Testis (tissue), 3 donors: ENCODE data around the gene COG1. TPM values are rescaled to one million over a fixed set of nuclear protein-coding genes. Genes with fewer than 3 reads are reported as not detected.

Experiments
- DNase-seq: peaks from one replicate; pipeline ENCODE4 v3.0.0-alpha.2; 2019
- H3K27ac ChIP-seq, 2 donors: fragments of 200-600 bp; sonication (generic); one replicate each; pipeline ENCODE4 v1.5.1; 2019
- H3K27me3 ChIP-seq: fragments of 200-600 bp; sonication (generic); one replicate; pipeline ENCODE4 v1.5.1; 2019
- H3K36me3 ChIP-seq: fragments of 200-600 bp; sonication (generic); one replicate; pipeline ENCODE4 v1.5.1; 2017; ENCODE audit warnings: low read depth; ENCODE audit errors: missing control alignments
- H3K4me1 ChIP-seq: fragments of 200-600 bp; sonication (generic); one replicate; pipeline ENCODE4 v1.5.1; 2019
- H3K4me3 ChIP-seq, 2 donors: fragments of 200-600 bp; sonication (generic); one replicate each; pipeline ENCODE4 v1.5.1; 2017 to 2019
- H3K9me3 ChIP-seq: fragments of 200-600 bp; sonication (generic); one replicate; pipeline ENCODE4 v1.5.1; 2017
- POLR2A ChIP-seq: fragments of 450-650 bp; IDR thresholded peaks from one replicate; pipeline ENCODE4 v1.6.1; 2017; ENCODE audit warnings: antibody characterized with exemption, mild to moderate bottlenecking, moderate library complexity
- WGBS, 2 donors: methylation state at CpG; one replicate each; pipeline ENCODE4 v1.1.5; 2018; 5-methylcytosine and 5-hydroxymethylcytosine counted together
- intact Hi-C: fragments of 100-400 bp; cut with DNase I; formaldehyde crosslinking; loops from one replicate; pipeline ENCODE4 v1.15.1; 2023; ENCODE audit warnings: low total_unique reads
- polyA plus RNA-seq: library from polyadenylated mRNA; stranded (reverse); fragments of 350-450 nt; fragmentation: Illumina TruSeq; extraction: RNeasy Lipid Tissue Mini Kit (QIAGEN cat#74804); gene quantifications from one replicate; pipeline ENCODE4 v1.2.3, GENCODE V29; 2014; ENCODE audit warnings: low read depth, low replicate concordance; ENCODE audit not compliant: insufficient read depth
- total RNA-seq, 2 donors: library from RNA; depleted of rRNA; stranded (reverse); fragments of >200 nt; gene quantifications; one replicate each; pipeline ENCODE4 v1.2.3, GENCODE V29; 2016
- TF ChIP-seq, protein P1 (sequence below), 3 experiments: fragments of 450-650 bp in 2 of 3; fragments of 200-600 bp in 1 of 3; sonication (generic) in 1 of 3; IDR thresholded peaks; one replicate each; pipeline ENCODE4 v1.5.1; 2016 to 2019; ENCODE audit warnings: antibody characterized with exemption in 3 of 3, mild to moderate bottlenecking in 2 of 3, moderate library complexity in 1 of 3

COG1 gene
- total and polyA plus RNA-seq, 3 donors from 2014 or later, result 56.3 to 61.8 (median 58.3) TPM

DNA sequence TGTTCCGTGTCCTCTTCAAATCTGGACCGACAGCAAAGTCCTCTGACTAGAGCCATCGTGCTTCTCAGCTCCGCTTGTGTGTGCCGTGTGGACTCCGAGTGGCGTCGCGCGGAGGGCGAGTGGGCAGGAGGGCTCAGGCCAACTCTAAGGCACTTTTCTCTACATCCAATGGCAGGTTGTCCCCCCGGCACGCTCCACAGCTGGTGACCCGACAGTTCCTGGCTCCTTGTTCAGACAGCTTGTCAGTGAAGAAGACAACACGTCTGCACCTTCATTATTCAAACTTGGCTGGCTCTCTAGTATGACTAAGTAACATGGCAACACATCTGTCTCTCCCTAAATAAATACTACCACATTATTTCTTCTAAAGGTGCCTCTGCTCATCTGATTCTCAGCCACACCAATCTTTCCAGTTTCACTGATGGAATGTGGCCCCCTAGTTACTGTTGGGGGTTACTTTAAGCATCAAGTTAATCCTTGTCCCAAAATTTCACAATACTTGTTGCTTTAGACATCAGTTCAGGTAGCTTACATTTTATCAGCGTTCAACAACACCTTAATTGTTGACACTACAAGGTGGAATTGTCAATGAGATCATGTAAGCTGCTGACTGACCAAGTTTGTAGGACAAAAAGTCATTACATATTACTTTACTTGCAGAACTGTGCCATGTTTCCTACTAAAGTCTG, 15.4 kb downstream of the COG1 start:
- intact Hi-C loops, result no loop called here
- H3K4me1 ChIP-seq, result no peaks in the 10 kb centered on the region
- H3K36me3 ChIP-seq, result no peaks in the 10 kb centered on the region
- no peaks in the 10 kb centered on the region for H3K27me3 ChIP-seq
- 90 to 95% methylated on average over 15 to 16 of the region's 16 CpGs for WGBS, 2 donors
- no peak for DNase-seq
- no peak for TF ChIP-seq POLR2A
- TF ChIP-seq, protein P1, sequence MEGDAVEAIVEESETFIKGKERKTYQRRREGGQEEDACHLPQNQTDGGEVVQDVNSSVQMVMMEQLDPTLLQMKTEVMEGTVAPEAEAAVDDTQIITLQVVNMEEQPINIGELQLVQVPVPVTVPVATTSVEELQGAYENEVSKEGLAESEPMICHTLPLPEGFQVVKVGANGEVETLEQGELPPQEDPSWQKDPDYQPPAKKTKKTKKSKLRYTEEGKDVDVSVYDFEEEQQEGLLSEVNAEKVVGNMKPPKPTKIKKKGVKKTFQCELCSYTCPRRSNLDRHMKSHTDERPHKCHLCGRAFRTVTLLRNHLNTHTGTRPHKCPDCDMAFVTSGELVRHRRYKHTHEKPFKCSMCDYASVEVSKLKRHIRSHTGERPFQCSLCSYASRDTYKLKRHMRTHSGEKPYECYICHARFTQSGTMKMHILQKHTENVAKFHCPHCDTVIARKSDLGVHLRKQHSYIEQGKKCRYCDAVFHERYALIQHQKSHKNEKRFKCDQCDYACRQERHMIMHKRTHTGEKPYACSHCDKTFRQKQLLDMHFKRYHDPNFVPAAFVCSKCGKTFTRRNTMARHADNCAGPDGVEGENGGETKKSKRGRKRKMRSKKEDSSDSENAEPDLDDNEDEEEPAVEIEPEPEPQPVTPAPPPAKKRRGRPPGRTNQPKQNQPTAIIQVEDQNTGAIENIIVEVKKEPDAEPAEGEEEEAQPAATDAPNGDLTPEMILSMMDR (IDR thresholded peaks at IDR 0.05), result no peak
- no peak overlapping the region for H3K27ac ChIP-seq
- H3K4me3 ChIP-seq, result no peak overlapping the region
- no peaks in the 10 kb centered on the region for H3K9me3 ChIP-seq

DNA sequence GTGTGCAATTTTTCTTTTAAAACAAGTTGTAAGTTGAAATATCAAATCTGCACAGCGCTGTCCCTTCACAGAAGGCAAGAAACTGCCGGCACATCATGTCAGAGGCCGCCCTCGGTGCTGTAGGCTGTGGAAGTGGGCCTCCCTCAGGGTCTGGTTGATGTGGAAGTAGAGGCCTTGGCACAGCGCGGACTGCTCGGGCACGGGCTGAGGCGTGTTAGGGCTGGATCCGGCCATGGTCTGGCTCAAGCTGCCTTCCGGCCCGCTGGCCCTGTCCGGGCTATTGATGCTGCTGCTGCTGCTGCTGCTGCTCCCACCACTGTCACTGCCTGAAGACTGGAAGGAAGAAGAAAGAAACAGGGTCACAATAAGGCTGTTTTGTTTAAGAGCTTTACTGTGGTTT, 16.6 kb downstream of the COG1 start:
- WGBS, 2 donors, result 92 to 94% methylated on average over 13 of the region's 13 CpGs
- DNase-seq, result no peak
- intact Hi-C loops, result no loop called here
- no peak overlapping the region for H3K27ac ChIP-seq
- TF ChIP-seq, protein P1 (IDR thresholded peaks at IDR 0.05), result no peak
- TF ChIP-seq POLR2A, result no peak
- no peaks in the 10 kb centered on the region for H3K36me3 ChIP-seq
- H3K4me1 ChIP-seq, result no peaks in the 10 kb centered on the region
- no peaks in the 10 kb centered on the region for H3K27me3 ChIP-seq
- no peak overlapping the region for H3K4me3 ChIP-seq
- H3K9me3 ChIP-seq, result no peaks in the 10 kb centered on the region

GRCh38 chr17:73210002-73210678, 17.3 kb downstream of the COG1 start:
- Histone ChIP-seq H3K36me3 (no peaks in the 10 kb centered on the region), H3K4me1 (no peaks in the 10 kb centered on the region), H3K4me3 (no peak overlapping the region), H3K27me3 (no peaks in the 10 kb centered on the region), H3K9me3 (no peaks in the 10 kb centered on the region), H3K27ac (no peak overlapping the region)
- intact Hi-C loops, result no loop called here
- DNase-seq, result no peak
- TF ChIP-seq, protein P1 (IDR thresholded peaks at IDR 0.05), result peak in 1 of 3 experiments; percentile 34
- no peak for TF ChIP-seq POLR2A
- 79 to 84% methylated on average over 8 of the region's 8 CpGs for WGBS, 2 donors

- no peaks in the 10 kb centered on the region for H3K36me3 ChIP-seq
- H3K4me3 ChIP-seq, result no peak overlapping the region
- H3K4me1 ChIP-seq, result no peaks in the 10 kb centered on the region
- no peak for TF ChIP-seq POLR2A
- TF ChIP-seq, protein P1 (IDR thresholded peaks at IDR 0.05), result no peak
- H3K27ac ChIP-seq, result no peak overlapping the region
- DNase-seq, result no peak
- intact Hi-C loops, result no loop called here
- WGBS, 2 donors, result 81 to 83% methylated on average over 13 of the region's 13 CpGs
- no peaks in the 10 kb centered on the region for H3K9me3 ChIP-seq
- H3K27me3 ChIP-seq, result no peaks in the 10 kb centered on the region
Measured at GRCh38 chr17:73211745-73212144, 18.9 kb downstream of the COG1 start.
